GM12878 (cell line): ENCODE measurements around the gene COL9A3. TPM values are rescaled to one million over a fixed set of nuclear protein-coding genes. Genes with fewer than 3 reads are reported as not detected.

Source experiments
- ATAC-seq: fragments of 200-7000 bp; cut with Tn5 transposase; 3 replicates; pipeline ENCODE4 v1.9.1; 2020; ENCODE audit warnings: mild to moderate bottlenecking, moderate library complexity
- BruUV-seq: library from RNA; stranded (reverse); fragments of 400-500 nt; replicated peaks from 2 replicates; lab custom pipeline; 2021; lab: Mats Ljungman, UMichigan
- CTCF ChIA-PET: fragments of 300-600 bp; sonication (Branson Sonifier 250); formaldehyde crosslinking; extraction: SDS; loops from one replicate; lab custom pipeline; 2021; ENCODE audit warnings: inconsistent platforms; lab: Yijun Ruan, JAX
- POLR2A ChIA-PET: fragments of 350-600 bp; formaldehyde crosslinking; extraction: SDS; loops from one replicate; lab custom pipeline; 2021; ENCODE audit warnings: inconsistent platforms; lab: Charles Lee
- RAD21 ChIA-PET: fragments of 300-600 bp; sonication (Branson Sonifier 250); formaldehyde crosslinking; loops from one replicate; lab custom pipeline; 2023; ENCODE audit warnings: antibody characterized with exemption; ENCODE audit not compliant: unreplicated experiment; lab: Charles Lee
- SMC1A ChIA-PET: fragments of 300-600 bp; sonication (Branson Sonifier 250); formaldehyde crosslinking; loops from one replicate; lab custom pipeline; 2023; ENCODE audit not compliant: unreplicated experiment, uncharacterized antibody; lab: Charles Lee
- DNase-seq: peaks from one replicate; pipeline ENCODE4 v3.0.0-alpha.2; 2011; ENCODE audit warnings: low read depth, low spot score
- FAIRE-seq: peaks from 3 replicates; lab custom pipeline; 2011; peaks lifted over from hg19 to GRCh38; lab: Jason Lieb, UNC
- H2AFZ ChIP-seq: 2 replicates; pipeline ENCODE4 v1.6.0; 2011; ENCODE audit warnings: low read depth, low read length, control low read depth; ENCODE audit not compliant: control insufficient read depth
- H3K27ac ChIP-seq: 2 replicates; pipeline ENCODE4 v1.5.1; 2011; ENCODE audit warnings: control low read depth; ENCODE audit not compliant: control insufficient read depth, insufficient read depth
- H3K27me3 ChIP-seq, 2 experiments: replicated peaks in 1 of 2; 2 replicates each; pipeline versions ENCODE4 v1.6.0 to v1.6.1; 2011; ENCODE audit warnings: low read length in 1 of 2; ENCODE audit not compliant: control insufficient read depth in 2 of 2, insufficient read depth in 2 of 2
- H3K36me3 ChIP-seq, 2 experiments: 2 replicates each; pipeline ENCODE4 v1.5.1; 2011; ENCODE audit warnings: low read length in 1 of 2; ENCODE audit not compliant: control insufficient read depth in 2 of 2, insufficient read depth in 2 of 2
- H3K4me1 ChIP-seq: 2 replicates; pipeline ENCODE4 v1.6.1; 2011; ENCODE audit warnings: mild to moderate bottlenecking, low read length, moderate library complexity, mixed read lengths; ENCODE audit not compliant: control insufficient read depth, insufficient read depth
- H3K4me2 ChIP-seq: 2 replicates; pipeline ENCODE4 v1.6.0; 2011; ENCODE audit warnings: control low read depth; ENCODE audit not compliant: control insufficient read depth, insufficient read depth
- H3K4me3 ChIP-seq: fragments of 200-600 bp; sonication (generic); 2 replicates; pipeline ENCODE4 v1.5.1; 2016
- H3K79me2 ChIP-seq: 2 replicates; pipeline ENCODE4 v1.6.0; 2011; ENCODE audit warnings: low read length; ENCODE audit not compliant: control insufficient read depth, insufficient read depth
- H3K9ac ChIP-seq: 2 replicates; pipeline ENCODE4 v1.8.0; 2011; ENCODE audit warnings: low read length, control low read depth, mixed read lengths; ENCODE audit not compliant: control insufficient read depth, insufficient read depth
- H3K9me3 ChIP-seq: replicated peaks from 3 replicates; pipeline ENCODE4 v1.5.1; 2011; ENCODE audit warnings: mild to moderate bottlenecking, low read length; ENCODE audit not compliant: control insufficient read depth, insufficient read depth
- H4K20me1 ChIP-seq: 2 replicates; pipeline ENCODE4 v1.6.0; 2011; ENCODE audit not compliant: control insufficient read depth, insufficient read depth
- BRCA1 ChIP-seq: IDR thresholded peaks from 2 replicates; pipeline ENCODE4 v1.6.1; 2011; ENCODE audit warnings: low read depth, low read length, improper control_type of control experiment
- HDAC6 ChIP-seq: fragments of 200-600 bp; sonication (generic); IDR thresholded peaks from one replicate; pipeline ENCODE4 v1.8.0; 2017; ENCODE audit warnings: antibody characterized with exemption; ENCODE audit not compliant: unreplicated experiment
- SREBF2 ChIP-seq: IDR thresholded peaks from 2 replicates; pipeline ENCODE4 v1.6.1; 2012; ENCODE audit warnings: mild to moderate bottlenecking, low read length
- SRF ChIP-seq, 2 experiments: IDR thresholded peaks; 2 replicates each; pipeline ENCODE4 v1.6.1; 2011; ENCODE audit warnings: low read depth in 2 of 2, low read length in 2 of 2, mild to moderate bottlenecking in 1 of 2, moderate library complexity in 1 of 2
- TCF7 ChIP-seq: IDR thresholded peaks from 2 replicates; pipeline ENCODE4 v1.6.1; 2014; ENCODE audit warnings: antibody characterized with exemption, borderline replicate concordance
- WGBS: methylation state at CpG from one replicate; pipeline ENCODE4 v1.1.6; 2016; ENCODE audit warnings: low lambda C conversion rate; ENCODE audit not compliant: insufficient replicate concordance, insufficient coverage; ENCODE audit errors: missing lambda C conversion rate; 5-methylcytosine and 5-hydroxymethylcytosine counted together
- in situ Hi-C: fragments of 300-500 bp; cut with MboI; formaldehyde crosslinking; loops from 9 replicates; pipeline ENCODE4 v1.14.3; 2018; ENCODE audit warnings: mixed read lengths
- intact Hi-C: fragments of 100-400 bp; cut with micrococcal nuclease; formaldehyde crosslinking; loops from one replicate; pipeline ENCODE4 v1.14.2; 2022; ENCODE audit not compliant: unreplicated experiment
- polyA plus RNA-seq, 11 experiments: library from polyadenylated mRNA; depleted of rRNA in 4 of 11; unstranded in 6 of 11; stranded (reverse) in 5 of 11; fragments of >200 nt; fragmentation: Nextera tagmentation in 4 of 11; fragmentation: Illumina TruSeq in 1 of 11; extraction: Ambion mirVana in 4 of 11; extraction: Trizol in 1 of 11; gene quantifications; 1 replicate in 1 of 11; 2 replicates in 10 of 11; pipeline versions ENCODE4 v1.2.1 to v1.2.3, GENCODE V29; 2011 to 2016; ENCODE audit warnings: inconsistent platforms in 2 of 11, missing spikeins in 2 of 11, low read depth in 1 of 11
- total RNA-seq, 4 experiments: library from RNA; depleted of rRNA in 3 of 4; stranded (reverse); fragments of >200 nt in 3 of 4; fragmentation: Illumina TruSeq in 1 of 4; extraction: Trizol in 1 of 4; gene quantifications; 2 replicates each; pipeline versions ENCODE4 v1.2.1 to v1.2.3, GENCODE V29; 2013 to 2021
- TF ChIP-seq, protein P1 (sequence below): fragments of 450-650 bp; IDR thresholded peaks from 2 replicates; pipeline ENCODE4 v1.6.1; 2017; ENCODE audit warnings: borderline replicate concordance
- TF ChIP-seq, protein P2 (sequence below), 3 experiments: IDR thresholded peaks in 2 of 3; conservative IDR thresholded peaks in 1 of 3; 2 replicates each; pipeline ENCODE4 v1.5.1; 2011; ENCODE audit warnings: low read depth in 3 of 3, low read length in 3 of 3, mild to moderate bottlenecking in 3 of 3, control low read depth in 2 of 3, moderate library complexity in 2 of 3, inconsistent platforms in 1 of 3, mixed read lengths in 1 of 3; ENCODE audit not compliant: control insufficient read depth in 2 of 3, insufficient read depth in 1 of 3; ENCODE audit errors: extremely low read depth in 1 of 3
- TF ChIP-seq, protein P3 (sequence below): IDR thresholded peaks from 2 replicates; pipeline ENCODE4 v1.6.1; 2012; ENCODE audit warnings: low read depth, low read length, improper control_type of control experiment
- TF ChIP-seq, protein P4 (sequence below): fragments of 450-650 bp; formaldehyde crosslinking; IDR thresholded peaks from 2 replicates; pipeline ENCODE4 v1.5.0; 2022; ENCODE audit warnings: mild to moderate bottlenecking, missing genetic modification characterization

COL9A3 gene
- total and polyA plus RNA-seq, 10 of the 15 experiments (the other 5 are each of a cell fraction or from before 2014, with no cell fraction given): 0.09 to 1.7 (median 0.63) TPM; not detected in 1

DNA sequence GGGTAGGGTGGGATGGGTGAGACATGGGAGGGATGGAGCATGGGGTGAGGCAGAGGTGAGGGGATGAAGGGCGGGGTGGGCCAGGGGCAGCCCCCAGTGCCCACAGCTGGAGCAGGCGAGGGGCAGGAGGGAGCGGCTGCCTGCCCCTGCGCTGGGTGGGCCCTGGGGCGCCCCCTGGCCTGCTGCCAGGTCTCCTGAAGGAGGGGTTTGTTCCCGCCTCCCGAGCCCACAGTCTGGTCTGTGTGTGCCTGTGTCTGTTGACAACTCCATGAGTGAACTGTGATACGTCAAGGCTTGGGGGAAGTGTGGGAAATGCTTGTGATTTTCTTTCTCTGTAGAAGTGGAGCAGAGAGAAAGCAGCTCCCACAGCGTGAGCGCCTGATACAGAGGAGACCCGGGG is 31.5 kb upstream of the COL9A3 start:
- in situ Hi-C loops (no loop called here), intact Hi-C loops (no loop called here)
- RAD21 ChIA-PET: no interaction called here
- no TSS peak for BruUV-seq
- ATAC-seq (no peak), DNase-seq (no peak), FAIRE-seq (no peak)
- Histone ChIP-seq H4K20me1 (no peaks in the 10 kb centered on the region), H3K79me2 (no peaks in the 10 kb centered on the region), H3K9ac (no peak overlapping the region), H3K9me3 (no peaks in the 10 kb centered on the region; the same call in 2 of the 3 replicates), H2AFZ (no peak overlapping the region), H3K36me3 (no peaks in the 10 kb centered on the region; a peak in 1 of 4 replicates), H3K27ac (no peak overlapping the region), H3K27me3 (peaks cover 2 to 4% of the 10 kb centered on the region in 2 experiments; a peak in 2 of 4 replicates), H3K4me2 (no peak overlapping the region), H3K4me1 (no peaks in the 10 kb centered on the region), H3K4me3 (no peak overlapping the region)
- POLR2A ChIA-PET: no interaction called here
- 40% methylated on average over 10 of the region's 11 CpGs for WGBS
- CTCF ChIA-PET: no interaction called here
- TF ChIP-seq, protein P1, sequence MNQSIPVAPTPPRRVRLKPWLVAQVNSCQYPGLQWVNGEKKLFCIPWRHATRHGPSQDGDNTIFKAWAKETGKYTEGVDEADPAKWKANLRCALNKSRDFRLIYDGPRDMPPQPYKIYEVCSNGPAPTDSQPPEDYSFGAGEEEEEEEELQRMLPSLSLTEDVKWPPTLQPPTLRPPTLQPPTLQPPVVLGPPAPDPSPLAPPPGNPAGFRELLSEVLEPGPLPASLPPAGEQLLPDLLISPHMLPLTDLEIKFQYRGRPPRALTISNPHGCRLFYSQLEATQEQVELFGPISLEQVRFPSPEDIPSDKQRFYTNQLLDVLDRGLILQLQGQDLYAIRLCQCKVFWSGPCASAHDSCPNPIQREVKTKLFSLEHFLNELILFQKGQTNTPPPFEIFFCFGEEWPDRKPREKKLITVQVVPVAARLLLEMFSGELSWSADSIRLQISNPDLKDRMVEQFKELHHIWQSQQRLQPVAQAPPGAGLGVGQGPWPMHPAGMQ: no peak
- TF ChIP-seq SRF (IDR thresholded peaks at IDR 0.05; ENCODE audit: low read depth in 2 of 2, low read length in 2 of 2): no peak
- no peak for TF ChIP-seq TCF7
- TF ChIP-seq, protein P2, sequence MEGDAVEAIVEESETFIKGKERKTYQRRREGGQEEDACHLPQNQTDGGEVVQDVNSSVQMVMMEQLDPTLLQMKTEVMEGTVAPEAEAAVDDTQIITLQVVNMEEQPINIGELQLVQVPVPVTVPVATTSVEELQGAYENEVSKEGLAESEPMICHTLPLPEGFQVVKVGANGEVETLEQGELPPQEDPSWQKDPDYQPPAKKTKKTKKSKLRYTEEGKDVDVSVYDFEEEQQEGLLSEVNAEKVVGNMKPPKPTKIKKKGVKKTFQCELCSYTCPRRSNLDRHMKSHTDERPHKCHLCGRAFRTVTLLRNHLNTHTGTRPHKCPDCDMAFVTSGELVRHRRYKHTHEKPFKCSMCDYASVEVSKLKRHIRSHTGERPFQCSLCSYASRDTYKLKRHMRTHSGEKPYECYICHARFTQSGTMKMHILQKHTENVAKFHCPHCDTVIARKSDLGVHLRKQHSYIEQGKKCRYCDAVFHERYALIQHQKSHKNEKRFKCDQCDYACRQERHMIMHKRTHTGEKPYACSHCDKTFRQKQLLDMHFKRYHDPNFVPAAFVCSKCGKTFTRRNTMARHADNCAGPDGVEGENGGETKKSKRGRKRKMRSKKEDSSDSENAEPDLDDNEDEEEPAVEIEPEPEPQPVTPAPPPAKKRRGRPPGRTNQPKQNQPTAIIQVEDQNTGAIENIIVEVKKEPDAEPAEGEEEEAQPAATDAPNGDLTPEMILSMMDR (IDR thresholded peaks at IDR 0.05 in 2 of 3, conservative IDR thresholded peaks at IDR 0.05 in 1 of 3; ENCODE audit: control insufficient read depth in 2 of 3, extremely low read depth in 1 of 3, insufficient read depth in 1 of 3, low read depth in 3 of 3, low read length in 3 of 3): no peak
- TF ChIP-seq, protein P3, sequence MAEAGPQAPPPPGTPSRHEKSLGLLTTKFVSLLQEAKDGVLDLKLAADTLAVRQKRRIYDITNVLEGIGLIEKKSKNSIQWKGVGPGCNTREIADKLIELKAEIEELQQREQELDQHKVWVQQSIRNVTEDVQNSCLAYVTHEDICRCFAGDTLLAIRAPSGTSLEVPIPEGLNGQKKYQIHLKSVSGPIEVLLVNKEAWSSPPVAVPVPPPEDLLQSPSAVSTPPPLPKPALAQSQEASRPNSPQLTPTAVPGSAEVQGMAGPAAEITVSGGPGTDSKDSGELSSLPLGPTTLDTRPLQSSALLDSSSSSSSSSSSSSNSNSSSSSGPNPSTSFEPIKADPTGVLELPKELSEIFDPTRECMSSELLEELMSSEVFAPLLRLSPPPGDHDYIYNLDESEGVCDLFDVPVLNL: no peak
- no peak for TF ChIP-seq SREBF2
- no peak for TF ChIP-seq BRCA1
- no peak for TF ChIP-seq HDAC6
- TF ChIP-seq, protein P4, sequence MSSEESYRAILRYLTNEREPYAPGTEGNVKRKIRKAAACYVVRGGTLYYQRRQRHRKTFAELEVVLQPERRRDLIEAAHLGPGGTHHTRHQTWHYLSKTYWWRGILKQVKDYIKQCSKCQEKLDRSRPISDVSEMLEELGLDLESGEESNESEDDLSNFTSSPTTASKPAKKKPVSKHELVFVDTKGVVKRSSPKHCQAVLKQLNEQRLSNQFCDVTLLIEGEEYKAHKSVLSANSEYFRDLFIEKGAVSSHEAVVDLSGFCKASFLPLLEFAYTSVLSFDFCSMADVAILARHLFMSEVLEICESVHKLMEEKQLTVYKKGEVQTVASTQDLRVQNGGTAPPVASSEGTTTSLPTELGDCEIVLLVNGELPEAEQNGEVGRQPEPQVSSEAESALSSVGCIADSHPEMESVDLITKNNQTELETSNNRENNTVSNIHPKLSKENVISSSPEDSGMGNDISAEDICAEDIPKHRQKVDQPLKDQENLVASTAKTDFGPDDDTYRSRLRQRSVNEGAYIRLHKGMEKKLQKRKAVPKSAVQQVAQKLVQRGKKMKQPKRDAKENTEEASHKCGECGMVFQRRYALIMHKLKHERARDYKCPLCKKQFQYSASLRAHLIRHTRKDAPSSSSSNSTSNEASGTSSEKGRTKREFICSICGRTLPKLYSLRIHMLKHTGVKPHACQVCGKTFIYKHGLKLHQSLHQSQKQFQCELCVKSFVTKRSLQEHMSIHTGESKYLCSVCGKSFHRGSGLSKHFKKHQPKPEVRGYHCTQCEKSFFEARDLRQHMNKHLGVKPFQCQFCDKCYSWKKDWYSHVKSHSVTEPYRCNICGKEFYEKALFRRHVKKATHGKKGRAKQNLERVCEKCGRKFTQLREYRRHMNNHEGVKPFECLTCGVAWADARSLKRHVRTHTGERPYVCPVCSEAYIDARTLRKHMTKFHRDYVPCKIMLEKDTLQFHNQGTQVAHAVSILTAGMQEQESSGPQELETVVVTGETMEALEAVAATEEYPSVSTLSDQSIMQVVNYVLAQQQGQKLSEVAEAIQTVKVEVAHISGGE (CRISPR knock-in tag): no peak
- SMC1A ChIA-PET: no interaction called here
